Suprapubic skin (tissue), 3 donors: ENCODE measurements around the gene RAB3IP.

ENCODE experiments used
- CTCF ChIP-seq, 2 donors: fragments of 200-600 bp in 1 of 2; fragments of 450-650 bp in 1 of 2; sonication (generic) in 1 of 2; IDR thresholded peaks; one replicate each; pipeline ENCODE4 v1.5.1; 2016 to 2019; ENCODE audit warnings: antibody characterized with exemption in 2 of 2, mild to moderate bottlenecking in 1 of 2, moderate library complexity in 1 of 2
- POLR2AphosphoS5 ChIP-seq, 3 donors: sonication (generic); formaldehyde crosslinking; IDR thresholded peaks; one replicate each; pipeline ENCODE4 v1.6.1; 2017; ENCODE audit warnings: antibody characterized with exemption in 3 of 3

GRCh38 chr12:69866698-69867097 lies 128.0 kb downstream of the RAB3IP start:
- TF ChIP-seq CTCF (IDR thresholded peaks at IDR 0.05): no peak
- TF ChIP-seq POLR2AphosphoS5 (IDR thresholded peaks at IDR 0.05): no peak
